Measurements from ENCODE around the gene PLK1. TPM values are rescaled to one million over a fixed set of nuclear protein-coding genes. Genes with fewer than 3 reads are reported as not detected.

The PLK1 gene
- total and polyA plus RNA-seq, 2 of the 13 experiments (the other 11 are each of a cell fraction or from before 2014, with no cell fraction given): 71.5 to 76.3 TPM

DNA sequence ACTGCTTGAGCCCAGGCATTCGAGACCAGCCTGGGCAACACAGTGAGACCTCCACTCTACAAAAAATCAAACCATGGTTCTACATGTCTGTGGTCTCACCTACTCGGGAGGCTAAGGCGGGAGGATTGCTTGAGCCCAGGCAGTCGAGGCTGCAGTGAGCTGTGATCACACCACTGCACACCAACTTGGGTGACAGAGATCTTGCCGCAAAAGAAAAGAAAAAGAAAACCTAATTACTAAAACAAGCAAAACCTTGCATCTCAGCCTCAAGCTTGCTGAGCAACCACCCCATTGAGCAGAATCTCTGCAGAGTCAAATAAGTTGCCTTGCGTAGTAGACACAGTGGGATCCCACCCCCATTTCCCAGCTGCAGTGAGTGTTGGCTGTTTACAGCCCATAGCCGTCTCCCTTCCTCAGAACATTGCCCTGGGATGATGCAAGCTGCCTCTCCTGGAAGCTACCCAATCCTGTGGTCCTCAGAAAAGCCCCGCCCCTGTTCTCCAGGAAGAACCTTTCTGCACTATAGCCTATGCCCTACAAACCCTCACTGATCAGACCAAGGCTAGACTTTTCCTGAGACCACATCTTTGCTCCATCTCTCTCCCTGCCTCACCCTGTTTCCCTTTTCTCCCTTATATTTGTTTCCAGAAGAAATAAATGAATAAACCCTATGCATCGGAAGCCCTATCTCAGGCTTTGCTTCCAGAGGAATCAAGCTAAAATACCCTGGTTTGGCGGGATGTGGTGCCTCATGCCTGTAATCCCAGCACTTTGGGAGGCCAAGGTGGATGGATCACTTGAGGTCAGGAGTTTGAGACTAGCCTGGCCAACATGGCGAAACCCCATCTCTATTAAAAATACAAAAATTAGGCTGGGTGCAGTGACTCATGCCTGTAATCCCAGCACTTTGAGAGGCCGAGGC lies 51.1 kb downstream of the PLK1 start (continued):
- TF ChIP-seq SNAPC2 (CRISPR knock-in tag; IDR thresholded peaks at IDR 0.05) (no peak), FOXK1 (CRISPR knock-in tag; IDR thresholded peaks at IDR 0.05; ENCODE audit: borderline replicate concordance, low read depth) (peak; percentile 65; the same call in 1 of the 2 replicates), RFX1 (IDR thresholded peaks at IDR 0.05) (no peak), ZNF609 (CRISPR knock-in tag; IDR thresholded peaks at IDR 0.05; ENCODE audit: borderline replicate concordance) (no peak), ATF3 (CRISPR knock-in tag; IDR thresholded peaks at IDR 0.05) (peak; percentile 78), KMT2B (CRISPR knock-in tag; IDR thresholded peaks at IDR 0.05) (no peak), MIER2 (CRISPR knock-in tag; IDR thresholded peaks at IDR 0.05) (no peak), POLR2AphosphoS5 (IDR thresholded peaks at IDR 0.05; ENCODE audit: low read depth, low read length) (no peak), ZNF644 (CRISPR knock-in tag; IDR thresholded peaks at IDR 0.05; ENCODE audit: low read depth) (peak; percentile 74), SIX4 (CRISPR knock-in tag; IDR thresholded peaks at IDR 0.05) (no peak), DR1 (CRISPR knock-in tag; IDR thresholded peaks at IDR 0.05) (no peak), CEBPB (IDR thresholded peaks at IDR 0.05; ENCODE audit: borderline replicate concordance, low read depth, low read length) (peak; percentile 92), ZNF660 (CRISPR knock-in tag; IDR thresholded peaks at IDR 0.05; ENCODE audit: borderline replicate concordance, low read depth) (no peak), ERF (CRISPR knock-in tag; IDR thresholded peaks at IDR 0.05) (peak; percentile 64; the same call in 1 of the 2 replicates), MBD4 (IDR thresholded peaks at IDR 0.05; ENCODE audit: borderline replicate concordance, low read length) (no peak), ZFP36L1 (CRISPR knock-in tag; IDR thresholded peaks at IDR 0.05) (no peak), FOXC1 (CRISPR knock-in tag; IDR thresholded peaks at IDR 0.05; ENCODE audit: borderline replicate concordance) (0 out of 2 replicates have a peak, but pooled peaks have one; percentile 49), HOMEZ (CRISPR knock-in tag; IDR thresholded peaks at IDR 0.05; ENCODE audit: low read depth) (0 out of 2 replicates have a peak, but pooled peaks have one; percentile 16), ZNF563 (CRISPR knock-in tag; IDR thresholded peaks at IDR 0.05) (no peak), RAD21 (CRISPR knock-in tag; IDR thresholded peaks at IDR 0.05) (no peak), HNRNPK (IDR thresholded peaks at IDR 0.05; ENCODE audit: low read depth, low read length, poor library complexity, severe bottlenecking) (no peak), ZNF549 (CRISPR knock-in tag; IDR thresholded peaks at IDR 0.05) (no peak), ZBTB1 (CRISPR knock-in tag; IDR thresholded peaks at IDR 0.05; ENCODE audit: borderline replicate concordance) (no peak), MBNL3 (CRISPR knock-in tag; conservative IDR thresholded peaks at IDR 0.05) (no peak), ZNF138 (CRISPR knock-in tag; IDR thresholded peaks at IDR 0.05; ENCODE audit: low read depth) (no peak)

Data from HepG2 (cell line).